HCT116 (cell line): ENCODE results near the gene LIN7A. TPM values are rescaled to one million over a fixed set of nuclear protein-coding genes. Genes with fewer than 3 reads are reported as not detected.

Experiments used
- ATAC-seq: fragments of 200-7000 bp; cut with Tn5 transposase; 2 replicates; pipeline ENCODE4 v1.9.1; 2020; ENCODE audit warnings: mild to moderate bottlenecking, moderate library complexity
- BruUV-seq: library from RNA; stranded (reverse); fragments of 400-500 nt; replicated peaks from 2 replicates; lab custom pipeline; 2021; lab: Mats Ljungman, UMichigan
- CTCF ChIA-PET: fragments of 300-600 bp; sonication (Branson Sonifier 250); formaldehyde crosslinking; loops from one replicate; lab custom pipeline; 2021; ENCODE audit warnings: antibody characterized with exemption; lab: Charles Lee
- POLR2A ChIA-PET: fragments of 300-600, 350-600 bp; sonication (Branson Sonifier 250); formaldehyde crosslinking; loops from one replicate; lab custom pipeline; 2021; ENCODE audit warnings: antibody characterized with exemption; lab: Charles Lee
- RAD21 ChIA-PET, 2 experiments: fragments of 300-600 bp; sonication (Branson Sonifier 250); formaldehyde crosslinking; loops; one replicate each; lab custom pipeline; 2023; ENCODE audit warnings: low total read pairs in 2 of 2; ENCODE audit not compliant: uncharacterized antibody in 2 of 2, unreplicated experiment in 2 of 2, low non-redundant PET in 1 of 2; lab: Charles Lee
- DNase-seq: peaks from one replicate; pipeline ENCODE4 v3.0.0-alpha.2; 2010; ENCODE audit warnings: low read depth, low spot score
- H2AFZ ChIP-seq: fragments of 200-600 bp; shearing (Covaris generic), sonication (generic); 2 replicates; pipeline ENCODE4 v1.6.1; 2017; ENCODE audit warnings: low read depth, mixed run types, mixed read lengths, antibody characterized with exemption, low read length; ENCODE audit not compliant: poor library complexity, severe bottlenecking
- H3K27ac ChIP-seq: 2 replicates; pipeline ENCODE4 v1.5.1; 2012; ENCODE audit warnings: low read depth, low read length
- H3K27me3 ChIP-seq: fragments of 200-600 bp; sonication (generic); 2 replicates; pipeline ENCODE4 v1.6.1; 2016; ENCODE audit warnings: mixed run types, low read length, mixed read lengths; ENCODE audit not compliant: insufficient read depth
- H3K36me3 ChIP-seq, 2 experiments: fragments of 200-500 bp in 1 of 2; fragments of 200-600 bp in 1 of 2; sonication (Bioruptor generic) in 1 of 2; sonication (generic) in 1 of 2; 2 replicates each; pipeline versions ENCODE4 v1.5.1 to v1.6.1; 2014 to 2016; ENCODE audit warnings: low read length in 2 of 2, inconsistent platforms in 1 of 2, mixed read lengths in 1 of 2, mixed run types in 1 of 2; ENCODE audit not compliant: insufficient read depth in 2 of 2, control insufficient read depth in 1 of 2
- H3K4me1 ChIP-seq, 2 experiments: fragments of 200-600 bp in 1 of 2; sonication (generic) in 1 of 2; 2 replicates each; pipeline versions ENCODE4 v1.5.1 to v1.6.1; 2012 to 2017; ENCODE audit warnings: low read length in 2 of 2, inconsistent platforms in 1 of 2, mild to moderate bottlenecking in 1 of 2, mixed read lengths in 1 of 2, mixed run types in 1 of 2, moderate library complexity in 1 of 2; ENCODE audit not compliant: insufficient read depth in 2 of 2, control insufficient read depth in 1 of 2
- H3K4me2 ChIP-seq: fragments of 200-600 bp; sonication (generic); 2 replicates; pipeline ENCODE4 v1.6.1; 2017; ENCODE audit warnings: mixed run types, low read length, mixed read lengths
- H3K4me3 ChIP-seq, 2 experiments: fragments of 200-600 bp in 1 of 2; sonication (generic) in 1 of 2; replicated peaks in 1 of 2; 2 replicates each; pipeline ENCODE4 v1.5.1; 2011 to 2016; ENCODE audit warnings: low read length in 2 of 2, control low read depth in 1 of 2, low read depth in 1 of 2, mild to moderate bottlenecking in 1 of 2, mixed read lengths in 1 of 2, mixed run types in 1 of 2
- H3K79me2 ChIP-seq: fragments of 200-600 bp; sonication (generic); 2 replicates; pipeline ENCODE4 v1.6.1; 2017; ENCODE audit warnings: mild to moderate bottlenecking, mixed run types, low read length, moderate library complexity, mixed read lengths; ENCODE audit not compliant: insufficient read depth
- H3K9ac ChIP-seq: fragments of 200-600 bp; sonication (generic); 2 replicates; pipeline ENCODE4 v1.6.1; 2016; ENCODE audit warnings: low read length, mixed read lengths
- H3K9me2 ChIP-seq: fragments of 200-600 bp; sonication (generic), shearing (Covaris generic); 2 replicates; pipeline ENCODE4 v1.6.1; 2017; ENCODE audit warnings: mixed run types, mild to moderate bottlenecking, moderate library complexity; ENCODE audit not compliant: insufficient read depth
- H3K9me3 ChIP-seq, 2 experiments: fragments of 200-500 bp in 1 of 2; fragments of 200-600 bp in 1 of 2; sonication (Bioruptor generic) in 1 of 2; sonication (generic) in 1 of 2; 2 replicates each; pipeline ENCODE4 v1.6.1; 2014 to 2017; ENCODE audit warnings: low read length in 2 of 2, mixed read lengths in 2 of 2, inconsistent platforms in 1 of 2, low read depth in 1 of 2, mild to moderate bottlenecking in 1 of 2, mixed run types in 1 of 2, moderate library complexity in 1 of 2; ENCODE audit not compliant: control insufficient read depth in 1 of 2, insufficient read depth in 1 of 2
- H4K20me1 ChIP-seq: fragments of 200-600 bp; sonication (generic), shearing (Covaris generic); 2 replicates; pipeline ENCODE4 v1.6.1; 2017; ENCODE audit warnings: mixed run types, mild to moderate bottlenecking, moderate library complexity; ENCODE audit not compliant: insufficient read depth
- CEBPB ChIP-seq: IDR thresholded peaks from 2 replicates; pipeline ENCODE4 v1.6.1; 2012; ENCODE audit warnings: low read depth
- ELF1 ChIP-seq: IDR thresholded peaks from 2 replicates; pipeline ENCODE4 v1.6.1; 2012; ENCODE audit warnings: low read depth, borderline replicate concordance
- EZH2 ChIP-seq: fragments of 200-600 bp; sonication (generic); IDR thresholded peaks from 2 replicates; pipeline ENCODE4 v1.6.1; 2017; ENCODE audit warnings: antibody characterized with exemption, mixed run types
- EZH2phosphoT487 ChIP-seq: fragments of 200-600 bp; IDR thresholded peaks from 2 replicates; pipeline ENCODE4 v1.6.1; 2018; ENCODE audit warnings: antibody characterized with exemption, borderline replicate concordance
- SRF ChIP-seq: IDR thresholded peaks from 2 replicates; pipeline ENCODE4 v1.6.1; 2012; ENCODE audit warnings: low read depth
- TCF7L2 ChIP-seq: IDR thresholded peaks from 2 replicates; pipeline ENCODE4 v1.7.0; 2011; ENCODE audit warnings: borderline replicate concordance, inconsistent platforms; ENCODE audit not compliant: insufficient read depth, insufficient read length; ENCODE audit errors: extremely low read depth
- intact Hi-C: fragments of 100-400 bp; cut with micrococcal nuclease; formaldehyde crosslinking; loops from 2 replicates; pipeline ENCODE4 v1.10.0; 2022
- total RNA-seq: library from RNA; stranded (reverse); gene quantifications from one replicate; pipeline ENCODE4 v1.2.1, GENCODE V29; 2021; ENCODE audit not compliant: unreplicated experiment
- TF ChIP-seq, protein P1 (sequence below): IDR thresholded peaks from 2 replicates; pipeline ENCODE4 v1.6.1; 2012
- TF ChIP-seq, protein P2 (sequence below), 3 experiments: fragments of 200-600 bp in 1 of 3; sonication (generic) in 1 of 3; IDR thresholded peaks in 2 of 3; conservative IDR thresholded peaks in 1 of 3; 2 replicates each; pipeline ENCODE4 v1.5.1; 2012 to 2017; ENCODE audit warnings: low read depth in 2 of 3, low read length in 2 of 3, antibody characterized with exemption in 1 of 3, borderline replicate concordance in 1 of 3, control low read depth in 1 of 3, mild to moderate bottlenecking in 1 of 3, mixed read lengths in 1 of 3, mixed run types in 1 of 3, moderate library complexity in 1 of 3; ENCODE audit not compliant: insufficient read depth in 1 of 3

Gene LIN7A
- total RNA-seq, 1 experiment from 2014 or later = 1.5 TPM

DNA sequence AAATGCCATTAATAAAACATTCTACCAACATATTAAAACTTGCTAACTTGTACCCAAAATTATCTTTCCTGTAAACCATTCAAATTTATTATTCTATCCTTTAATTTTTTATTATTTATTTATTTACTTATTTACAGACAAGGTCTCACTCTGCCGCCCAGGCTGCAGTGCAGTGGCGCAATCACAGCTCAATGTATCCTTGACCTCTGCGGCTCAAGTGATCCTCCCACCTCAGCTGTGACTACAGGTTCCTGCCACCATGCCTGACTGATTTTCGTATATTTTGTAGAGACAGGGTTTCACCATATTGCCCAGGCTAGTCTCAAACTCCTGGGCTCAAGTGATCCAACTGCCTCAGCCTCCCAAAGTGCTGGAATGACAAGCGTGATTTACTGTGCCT, 20.4 kb upstream of the LIN7A start (continued):
- TF ChIP-seq CEBPB = no peak
- no peak for TF ChIP-seq TCF7L2
- no peak for TF ChIP-seq EZH2
- TF ChIP-seq SRF = no peak
- TF ChIP-seq, protein P1, sequence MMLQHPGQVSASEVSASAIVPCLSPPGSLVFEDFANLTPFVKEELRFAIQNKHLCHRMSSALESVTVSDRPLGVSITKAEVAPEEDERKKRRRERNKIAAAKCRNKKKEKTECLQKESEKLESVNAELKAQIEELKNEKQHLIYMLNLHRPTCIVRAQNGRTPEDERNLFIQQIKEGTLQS = no peak
- no peak for TF ChIP-seq EZH2phosphoT487

DNA sequence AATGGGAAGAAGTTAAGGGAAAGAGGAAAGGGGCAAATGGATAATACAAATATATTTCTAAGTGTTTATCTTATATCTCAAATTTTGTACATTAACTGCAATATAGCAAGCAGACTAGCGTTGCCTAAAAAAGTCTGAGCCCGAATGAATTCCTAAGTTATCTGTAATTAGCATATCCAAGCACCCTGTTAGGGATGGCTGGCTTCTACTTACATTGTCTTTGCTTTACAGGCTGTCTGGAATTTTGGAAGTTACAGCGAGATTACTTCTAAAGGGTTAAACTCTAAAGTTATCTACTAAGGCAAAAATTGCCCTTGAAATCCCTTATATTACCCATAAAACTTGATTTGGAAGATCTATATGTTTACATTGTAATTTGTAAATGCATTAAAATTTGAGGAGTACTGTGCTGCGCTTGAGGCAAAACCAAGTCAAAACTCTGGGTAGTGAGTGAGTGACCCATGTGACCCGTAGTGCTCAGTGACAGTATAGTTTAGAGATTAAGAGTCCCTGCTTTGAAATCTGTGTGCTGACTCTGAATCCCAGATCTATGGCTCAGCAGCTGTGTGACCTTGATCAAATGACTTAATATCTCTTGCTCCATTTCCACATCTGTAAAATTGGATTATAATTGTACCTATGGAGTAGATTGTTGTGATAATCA, 17.3 kb upstream of the LIN7A start:
- Histone ChIP-seq H3K27me3 (no peaks in the 10 kb centered on the region), H3K4me2 (no peak overlapping the region), H4K20me1 (no peaks in the 10 kb centered on the region), H3K36me3 (no peaks in the 10 kb centered on the region), H3K9ac (no peak overlapping the region), H2AFZ (no peak overlapping the region), H3K4me3 (no peak overlapping the region), H3K9me3 (no peaks in the 10 kb centered on the region), H3K4me1 (no peaks in the 10 kb centered on the region), H3K9me2 (no peaks in the 10 kb centered on the region), H3K27ac (no peak overlapping the region), H3K79me2 (no peaks in the 10 kb centered on the region)
- ChIA-PET RAD21 (no interaction called here), CTCF (no interaction called here), POLR2A (no interaction called here)
- no peak for ATAC-seq
- DNase-seq = no peak
- no TSS peak for BruUV-seq
- intact Hi-C loops = no loop called here
- TF ChIP-seq, protein P2, sequence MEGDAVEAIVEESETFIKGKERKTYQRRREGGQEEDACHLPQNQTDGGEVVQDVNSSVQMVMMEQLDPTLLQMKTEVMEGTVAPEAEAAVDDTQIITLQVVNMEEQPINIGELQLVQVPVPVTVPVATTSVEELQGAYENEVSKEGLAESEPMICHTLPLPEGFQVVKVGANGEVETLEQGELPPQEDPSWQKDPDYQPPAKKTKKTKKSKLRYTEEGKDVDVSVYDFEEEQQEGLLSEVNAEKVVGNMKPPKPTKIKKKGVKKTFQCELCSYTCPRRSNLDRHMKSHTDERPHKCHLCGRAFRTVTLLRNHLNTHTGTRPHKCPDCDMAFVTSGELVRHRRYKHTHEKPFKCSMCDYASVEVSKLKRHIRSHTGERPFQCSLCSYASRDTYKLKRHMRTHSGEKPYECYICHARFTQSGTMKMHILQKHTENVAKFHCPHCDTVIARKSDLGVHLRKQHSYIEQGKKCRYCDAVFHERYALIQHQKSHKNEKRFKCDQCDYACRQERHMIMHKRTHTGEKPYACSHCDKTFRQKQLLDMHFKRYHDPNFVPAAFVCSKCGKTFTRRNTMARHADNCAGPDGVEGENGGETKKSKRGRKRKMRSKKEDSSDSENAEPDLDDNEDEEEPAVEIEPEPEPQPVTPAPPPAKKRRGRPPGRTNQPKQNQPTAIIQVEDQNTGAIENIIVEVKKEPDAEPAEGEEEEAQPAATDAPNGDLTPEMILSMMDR (IDR thresholded peaks at IDR 0.05 in 2 of 3, conservative IDR thresholded peaks at IDR 0.05 in 1 of 3; ENCODE audit: borderline replicate concordance in 1 of 3, insufficient read depth in 1 of 3, low read depth in 2 of 3, low read length in 2 of 3) = no peak
- no peak for TF ChIP-seq ELF1
